Measurements from ENCODE around the gene AGO3. TPM values are rescaled to one million over a fixed set of nuclear protein-coding genes. Genes with fewer than 3 reads are reported as not detected.
"Not testable (repeated sequence)": the region's sequence is repeated elsewhere in the genome, so short reads cannot be mapped to it uniquely, and the experiment has no call there.

Gene AGO3
- total and polyA plus RNA-seq, 7 donors: 0.60 to 27.4 (median 18.5) TPM

GRCh38 chr1:35887508-35887907, 43.4 kb upstream of the AGO3 start:
- no peak overlapping the region for H3K27ac ChIP-seq
- no peak for DNase-seq
- no peaks in the 10 kb centered on the region for H3K27me3 ChIP-seq
- intact Hi-C loops (cut with DNase I): no loop called here
- no peak overlapping the region for H3K4me3 ChIP-seq
- H3K36me3 ChIP-seq: peaks cover 2 to 37% (median 13%) of the 10 kb centered on the region in 4 donors
- H3K4me1 ChIP-seq: peaks cover 0 to 47% (median 28%) of the 10 kb centered on the region in 4 donors
- no peaks in the 10 kb centered on the region for H3K9me3 ChIP-seq
- WGBS, 2 donors: 48 to 77% methylated on average over 2 of the region's 2 CpGs
- TF ChIP-seq, protein P1, sequence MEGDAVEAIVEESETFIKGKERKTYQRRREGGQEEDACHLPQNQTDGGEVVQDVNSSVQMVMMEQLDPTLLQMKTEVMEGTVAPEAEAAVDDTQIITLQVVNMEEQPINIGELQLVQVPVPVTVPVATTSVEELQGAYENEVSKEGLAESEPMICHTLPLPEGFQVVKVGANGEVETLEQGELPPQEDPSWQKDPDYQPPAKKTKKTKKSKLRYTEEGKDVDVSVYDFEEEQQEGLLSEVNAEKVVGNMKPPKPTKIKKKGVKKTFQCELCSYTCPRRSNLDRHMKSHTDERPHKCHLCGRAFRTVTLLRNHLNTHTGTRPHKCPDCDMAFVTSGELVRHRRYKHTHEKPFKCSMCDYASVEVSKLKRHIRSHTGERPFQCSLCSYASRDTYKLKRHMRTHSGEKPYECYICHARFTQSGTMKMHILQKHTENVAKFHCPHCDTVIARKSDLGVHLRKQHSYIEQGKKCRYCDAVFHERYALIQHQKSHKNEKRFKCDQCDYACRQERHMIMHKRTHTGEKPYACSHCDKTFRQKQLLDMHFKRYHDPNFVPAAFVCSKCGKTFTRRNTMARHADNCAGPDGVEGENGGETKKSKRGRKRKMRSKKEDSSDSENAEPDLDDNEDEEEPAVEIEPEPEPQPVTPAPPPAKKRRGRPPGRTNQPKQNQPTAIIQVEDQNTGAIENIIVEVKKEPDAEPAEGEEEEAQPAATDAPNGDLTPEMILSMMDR (IDR thresholded peaks at IDR 0.05): no peak
- TF ChIP-seq EP300 (IDR thresholded peaks at IDR 0.05) (no peak), POLR2AphosphoS5 (IDR thresholded peaks at IDR 0.05) (no peak), POLR2A (IDR thresholded peaks at IDR 0.05) (no peak)

DNA sequence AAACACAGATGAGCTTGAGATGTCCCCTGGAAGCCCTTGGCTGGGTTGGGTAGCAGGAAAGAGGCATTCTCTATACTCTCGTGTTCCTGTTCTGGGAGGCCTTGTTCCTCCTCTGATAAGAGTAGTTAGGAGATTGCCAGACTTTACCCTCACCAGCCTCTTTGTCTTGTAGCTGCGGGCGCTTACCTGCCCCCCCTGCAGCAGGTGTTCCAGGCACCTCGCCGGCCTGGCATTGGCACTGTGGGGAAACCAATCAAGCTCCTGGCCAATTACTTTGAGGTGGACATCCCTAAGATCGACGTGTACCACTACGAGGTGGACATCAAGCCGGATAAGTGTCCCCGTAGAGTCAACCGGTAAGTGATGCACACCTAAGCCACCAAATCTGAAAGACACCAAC, 42.6 kb upstream of the AGO3 start:
- Histone ChIP-seq H3K9me3 (no peaks in the 10 kb centered on the region), H3K36me3 (peaks cover 4 to 44% (median 21%) of the 10 kb centered on the region in 4 donors), H3K4me3 (no peak overlapping the region), H3K27me3 (no peaks in the 10 kb centered on the region), H3K4me1 (peaks cover 0 to 42% (median 28%) of the 10 kb centered on the region in 4 donors), H3K27ac (no peak overlapping the region)
- WGBS, 2 donors: 36 to 78% methylated on average over 11 of the region's 11 CpGs
- intact Hi-C loops (cut with DNase I): no loop called here
- DNase-seq: no peak
- TF ChIP-seq POLR2AphosphoS5 (IDR thresholded peaks at IDR 0.05): no peak

GRCh38 chr1:35888981-35889380, 41.9 kb upstream of the AGO3 start:
- H3K4me3 ChIP-seq; H3K9me3 ChIP-seq; H3K27me3 ChIP-seq; H3K27ac ChIP-seq; DNase-seq; intact Hi-C loops (cut with DNase I): not testable (repeated sequence)
- WGBS, 2 donors: 81 to 83% methylated on average over 3 of the region's 3 CpGs
- H3K36me3 ChIP-seq: peaks cover 9 to 51% (median 27%) of the 10 kb centered on the region in 4 donors
- H3K4me1 ChIP-seq: peaks cover 0 to 35% (median 25%) of the 10 kb centered on the region in 4 donors

GRCh38 chr1:35893051-35893879, 37.6 kb upstream of the AGO3 start:
- TF ChIP-seq, protein P1 (IDR thresholded peaks at IDR 0.05): no peak
- no peak for TF ChIP-seq EP300 (IDR thresholded peaks at IDR 0.05)
- no peak for TF ChIP-seq POLR2AphosphoS5 (IDR thresholded peaks at IDR 0.05)
- no peak for TF ChIP-seq POLR2A (IDR thresholded peaks at IDR 0.05)
- Histone ChIP-seq H3K27ac (no peak overlapping the region), H3K4me3 (no peak overlapping the region), H3K27me3 (no peaks in the 10 kb centered on the region), H3K4me1 (no peaks in the 10 kb centered on the region), H3K36me3 (peaks cover 9 to 91% (median 42%) of the 10 kb centered on the region in 4 donors), H3K9me3 (no peaks in the 10 kb centered on the region)
- WGBS, 2 donors: 96 to 97% methylated on average over 14 of the region's 14 CpGs
- intact Hi-C loops (cut with DNase I): no loop called here
- no peak for DNase-seq

DNA sequence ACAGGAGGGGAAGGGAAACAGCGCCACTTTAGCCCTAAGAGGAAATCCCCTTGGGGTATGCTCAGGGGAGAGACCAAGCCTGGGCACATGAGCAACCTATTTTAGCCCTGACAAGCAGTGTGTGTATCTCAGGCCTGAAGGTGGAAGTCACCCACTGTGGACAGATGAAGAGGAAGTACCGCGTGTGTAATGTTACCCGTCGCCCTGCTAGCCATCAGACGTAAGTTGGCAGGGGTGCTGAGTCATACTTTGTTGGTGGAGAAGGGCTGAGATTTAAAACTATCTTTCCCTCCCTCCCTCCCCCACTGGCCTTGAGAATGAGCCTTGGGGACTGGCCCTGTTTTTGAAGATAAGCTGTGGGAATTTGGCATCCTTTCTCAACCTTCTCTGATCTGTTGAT, 36.7 kb upstream of the AGO3 start:
- Histone ChIP-seq H3K4me3 (no peak overlapping the region), H3K36me3 (peaks cover 9 to 95% (median 41%) of the 10 kb centered on the region in 4 donors), H3K27ac (no peak overlapping the region), H3K9me3 (no peaks in the 10 kb centered on the region), H3K4me1 (no peaks in the 10 kb centered on the region), H3K27me3 (no peaks in the 10 kb centered on the region)
- 59 to 86% methylated on average over 6 of the region's 6 CpGs for WGBS, 2 donors
- no peak for DNase-seq
- TF ChIP-seq POLR2AphosphoS5 (IDR thresholded peaks at IDR 0.05): no peak
- TF ChIP-seq POLR2A (IDR thresholded peaks at IDR 0.05): no peak
- TF ChIP-seq, protein P1 (IDR thresholded peaks at IDR 0.05): no peak
- no peak for TF ChIP-seq EP300 (IDR thresholded peaks at IDR 0.05)
- intact Hi-C loops (cut with DNase I): no loop called here
